ENCODE measurements around the gene TUBAL3. TPM values are rescaled to one million over a fixed set of nuclear protein-coding genes. Genes with fewer than 3 reads are reported as not detected.

The TUBAL3 gene
- total RNA-seq, 2 experiments from 2014 or later = not detected

DNA sequence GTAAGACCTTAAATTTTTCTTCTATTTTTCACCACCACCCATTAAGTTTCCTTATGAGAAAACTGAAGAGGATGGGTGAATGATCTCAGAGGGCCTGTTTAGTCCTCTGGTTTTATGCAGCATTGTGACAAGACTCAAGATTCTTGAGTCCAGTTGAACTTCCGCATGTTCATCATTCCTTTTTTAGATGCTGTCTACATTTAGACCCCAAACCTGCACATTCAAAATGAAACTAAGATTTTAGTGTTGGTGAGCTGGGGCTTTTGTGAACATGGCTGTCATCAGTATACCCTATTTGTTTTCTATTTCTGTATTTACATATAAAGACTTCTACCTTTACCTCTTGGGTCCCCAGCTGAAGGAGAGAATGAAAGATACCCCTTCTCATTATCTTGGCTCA, 38.8 kb upstream of the TUBAL3 start:
- POLR2A ChIA-PET = no interaction called here
- no peak for DNase-seq
- H3K27ac Mint-ChIP-seq = no peak overlapping the region

DNA sequence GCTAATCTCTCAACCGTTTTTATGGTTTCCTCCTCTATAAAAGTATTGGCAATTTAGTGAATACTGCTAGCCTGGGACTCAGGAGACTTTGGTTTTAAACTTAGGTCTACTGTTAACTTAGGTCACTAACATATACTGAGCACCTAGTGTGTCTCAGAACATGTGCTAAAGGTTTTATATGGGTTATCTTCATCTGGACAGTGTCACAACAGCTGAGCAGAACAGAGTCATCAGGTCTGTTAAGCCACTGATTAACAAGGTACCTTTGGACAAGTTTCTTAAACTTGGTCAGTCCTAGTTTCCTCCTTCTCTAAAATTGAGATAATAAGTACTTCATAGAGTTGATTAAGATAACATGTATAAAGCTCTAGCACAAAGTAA, 38.4 kb upstream of the TUBAL3 start:
- no peak overlapping the region for H3K4me3 Mint-ChIP-seq
- ChIA-PET CTCF (interaction anchor here (0.8 to 9.6 kb wide), 11 partner anchors 8 to 593 kb away, joined by 3 to 237 read pairs (median 9); partner anchors contain the start of gene NET1), POLR2A (no interaction called here)
- H3K4me1 Mint-ChIP-seq (ENCODE audit: low read depth) = peaks cover 38% of the 10 kb centered on the region
- DNase-seq = no peak
- H3K27ac Mint-ChIP-seq = no peak overlapping the region
- H3K9me3 Mint-ChIP-seq = no peaks in the 10 kb centered on the region
- intact Hi-C loops (cut with micrococcal nuclease) = loop anchor here (1.0 to 5.0 kb wide), 4 partner anchors 106 to 180 kb away; no protein-coding TSS in a partner anchor
- H3K36me3 Mint-ChIP-seq = no peaks in the 10 kb centered on the region
- no peaks in the 10 kb centered on the region for H3K27me3 Mint-ChIP-seq

More for the DNA sequence above, 38.8 kb upstream of the TUBAL3 start:
- Mint-ChIP-seq H3K4me3 (no peak overlapping the region), H3K27me3 (no peaks in the 10 kb centered on the region), H3K36me3 (no peaks in the 10 kb centered on the region), H3K9me3 (no peaks in the 10 kb centered on the region), H3K4me1 (ENCODE audit: low read depth) (peaks cover 39% of the 10 kb centered on the region)
- intact Hi-C loops (cut with micrococcal nuclease) = loop anchor here (2.0 to 5.0 kb wide), 3 partner anchors 105 to 126 kb away; no protein-coding TSS in a partner anchor
- CTCF ChIA-PET = interaction anchor here (1.0 to 9.6 kb wide), 7 partner anchors 9 to 628 kb away, joined by 3 to 237 read pairs (median 19); partner anchors contain the start of gene AKR1C4

GRCh38 chr10:5442065-5442989, 37.7 kb upstream of the TUBAL3 start:
- no peaks in the 10 kb centered on the region for H3K27me3 Mint-ChIP-seq
- no peak overlapping the region for H3K4me3 Mint-ChIP-seq
- POLR2A ChIA-PET = no interaction called here

GRCh38 chr10:5441106-5441505, 36.5 kb upstream of the TUBAL3 start:
- no peak for DNase-seq
- Mint-ChIP-seq H3K4me3 (no peak overlapping the region), H3K27me3 (no peaks in the 10 kb centered on the region), H3K27ac (no peak overlapping the region), H3K4me1 (ENCODE audit: low read depth) (peaks cover 27% of the 10 kb centered on the region), H3K36me3 (no peaks in the 10 kb centered on the region), H3K9me3 (no peaks in the 10 kb centered on the region)
- ChIA-PET POLR2A (interaction anchor here (0.7 kb wide), 1 partner anchor 181 kb away, joined by 3 read pairs; no protein-coding TSS in a partner anchor), CTCF (interaction anchor here (1.0 to 9.6 kb wide), 6 partner anchors 108 to 626 kb away, joined by 3 to 237 read pairs (median 6); no protein-coding TSS in a partner anchor)
- intact Hi-C loops (cut with micrococcal nuclease) = loop anchor here (5.0 kb wide), 2 partner anchors 124 to 126 kb away; no protein-coding TSS in a partner anchor

More at GRCh38 chr10:5442065-5442989, 37.7 kb upstream of the TUBAL3 start:
- H3K9me3 Mint-ChIP-seq = no peaks in the 10 kb centered on the region
- CTCF ChIA-PET = interaction anchor here (0.6 to 9.6 kb wide), 18 partner anchors 8 to 607 kb away, joined by 3 to 237 read pairs (median 3); partner anchors contain the start of gene NET1
- no peak overlapping the region for H3K27ac Mint-ChIP-seq
- peaks cover 38% of the 10 kb centered on the region for H3K4me1 Mint-ChIP-seq (ENCODE audit: low read depth)
- no peaks in the 10 kb centered on the region for H3K36me3 Mint-ChIP-seq
- intact Hi-C loops (cut with micrococcal nuclease) = loop anchor here (1.0 to 5.0 kb wide), 4 partner anchors 106 to 181 kb away; no protein-coding TSS in a partner anchor
- DNase-seq = no peak

DNA sequence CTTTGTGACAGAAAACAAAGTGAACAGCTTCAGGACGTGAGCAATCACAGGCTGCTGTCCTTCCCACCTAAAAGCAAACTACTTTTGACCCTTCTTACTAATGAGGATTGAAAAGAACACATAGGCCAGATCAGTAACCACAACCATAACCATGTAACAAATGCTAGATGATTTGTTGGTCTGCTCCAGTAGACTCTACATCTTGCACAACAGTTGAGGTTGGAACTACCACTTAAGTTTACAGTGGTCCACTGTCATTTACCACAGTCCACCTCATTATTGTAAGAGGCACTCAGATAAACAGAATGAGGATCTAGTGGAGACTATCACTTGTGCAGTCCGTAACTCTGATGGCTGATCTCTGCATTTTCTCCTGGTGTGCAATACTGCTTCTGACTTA, 35.6 kb upstream of the TUBAL3 start:
- Mint-ChIP-seq H3K36me3 (no peaks in the 10 kb centered on the region), H3K4me1 (ENCODE audit: low read depth) (peaks cover 26% of the 10 kb centered on the region), H3K9me3 (no peaks in the 10 kb centered on the region), H3K4me3 (no peak overlapping the region), H3K27ac (no peak overlapping the region), H3K27me3 (no peaks in the 10 kb centered on the region)
- ChIA-PET POLR2A (no interaction called here), CTCF (interaction anchor here (0.6 to 9.6 kb wide), 5 partner anchors 146 to 625 kb away, joined by 3 to 237 read pairs (median 6); no protein-coding TSS in a partner anchor)
- DNase-seq = no peak
- intact Hi-C loops (cut with micrococcal nuclease) = loop anchor here (5.0 kb wide), 2 partner anchors 123 to 127 kb away; no protein-coding TSS in a partner anchor

DNA sequence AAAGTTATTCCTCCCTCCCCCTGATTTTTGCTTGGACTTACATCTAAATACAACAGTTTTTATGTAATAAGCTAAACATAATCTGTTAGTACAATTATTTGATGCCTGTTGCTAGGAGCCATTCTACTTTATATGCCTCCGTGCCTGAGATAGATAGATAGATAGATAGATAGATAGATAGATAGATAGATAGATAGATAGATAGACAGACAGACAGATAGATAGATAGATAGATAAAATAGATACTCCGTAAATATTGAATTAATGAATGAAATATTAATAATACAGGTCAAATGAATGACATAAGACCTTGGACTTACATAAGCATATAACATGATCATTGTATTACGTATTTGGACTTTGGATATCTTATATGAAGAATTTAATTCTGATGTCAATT, 30.7 kb upstream of the TUBAL3 start:
- Mint-ChIP-seq H3K4me3 (no peak overlapping the region), H3K9me3 (peaks cover 4% of the 10 kb centered on the region), H3K27ac (no peak overlapping the region), H3K4me1 (ENCODE audit: low read depth) (peaks cover 17% of the 10 kb centered on the region), H3K27me3 (no peaks in the 10 kb centered on the region), H3K36me3 (peaks cover 10% of the 10 kb centered on the region)
- DNase-seq = no peak
- ChIA-PET CTCF (interaction anchor here (0.6 to 5.8 kb wide), 15 partner anchors 8 to 1375 kb away, joined by 3 to 65 read pairs (median 8); no protein-coding TSS in a partner anchor), POLR2A (no interaction called here)
- intact Hi-C loops (cut with micrococcal nuclease) = loop anchor here (2.0 kb wide), 1 partner anchor 619 kb away; no protein-coding TSS in a partner anchor

DNA sequence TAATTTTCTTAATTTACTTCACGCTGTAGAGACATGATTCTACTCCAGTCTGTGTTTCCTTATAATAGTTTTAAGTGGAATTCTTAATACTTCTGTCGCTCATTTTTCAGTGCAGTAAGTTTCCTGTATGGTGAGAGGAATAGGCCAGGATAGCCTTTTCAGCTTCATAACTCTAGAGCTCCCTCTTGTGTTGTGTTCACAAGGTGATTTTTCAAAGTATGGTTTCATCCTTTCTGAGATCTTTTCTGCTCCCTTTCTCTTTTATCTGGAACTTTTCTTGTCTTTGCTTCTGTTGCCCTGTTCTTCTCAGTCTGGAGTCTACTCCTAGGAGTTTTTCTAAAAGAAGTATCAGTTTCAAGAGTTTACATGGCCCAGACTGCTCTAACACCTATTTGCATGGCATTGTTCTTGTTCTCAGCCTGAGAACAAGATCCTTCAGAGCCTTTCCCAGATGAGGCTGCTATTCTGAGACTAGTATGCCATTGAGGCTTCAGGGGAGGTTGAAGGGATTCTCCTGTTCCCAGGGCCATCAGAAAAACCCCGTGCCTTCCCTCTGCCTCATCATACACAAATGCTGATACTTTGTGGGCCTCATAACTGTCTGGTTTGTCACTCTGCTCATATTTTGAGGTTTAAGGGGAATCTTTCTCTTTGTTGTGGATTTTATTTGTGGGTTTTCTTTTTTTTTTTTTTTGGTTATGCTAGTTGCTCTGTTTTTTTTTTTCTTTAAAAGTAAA, 29.6 kb upstream of the TUBAL3 start:
- no peak for DNase-seq
- intact Hi-C loops (cut with micrococcal nuclease) = loop anchor here (1.0 to 2.0 kb wide), 3 partner anchors 50 to 617 kb away; no protein-coding TSS in a partner anchor
- H3K4me3 Mint-ChIP-seq = no peak overlapping the region
- POLR2A ChIA-PET = no interaction called here
- H3K27me3 Mint-ChIP-seq = no peaks in the 10 kb centered on the region
- peaks cover 4% of the 10 kb centered on the region for H3K9me3 Mint-ChIP-seq
- CTCF ChIA-PET = interaction anchor here (0.6 to 5.8 kb wide), 25 partner anchors 9 to 621 kb away, joined by 3 to 65 read pairs (median 5); no protein-coding TSS in a partner anchor
- H3K27ac Mint-ChIP-seq = no peak overlapping the region
- H3K36me3 Mint-ChIP-seq = peaks cover 12% of the 10 kb centered on the region
- H3K4me1 Mint-ChIP-seq (ENCODE audit: low read depth) = peaks cover 17% of the 10 kb centered on the region

DNA sequence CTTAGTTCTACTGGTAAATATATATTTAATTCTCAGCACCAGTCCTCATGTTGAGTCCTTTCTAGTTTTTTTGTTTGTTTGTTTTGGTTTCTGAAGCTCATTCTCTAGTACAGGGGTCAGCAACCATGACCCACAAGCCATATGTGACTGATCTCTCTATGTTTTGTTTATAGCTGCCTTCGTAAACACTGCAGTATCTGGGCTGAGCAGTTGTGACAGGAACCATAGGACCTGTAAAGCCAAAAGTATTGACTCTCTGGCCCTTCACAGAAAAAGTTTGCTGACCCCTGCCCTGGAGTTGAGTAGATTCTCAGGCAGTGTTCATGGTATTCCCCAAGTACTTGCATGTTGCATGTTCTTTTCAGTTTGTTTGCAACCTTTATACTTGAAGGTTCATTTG, 28.6 kb upstream of the TUBAL3 start:
- intact Hi-C loops (cut with micrococcal nuclease) = no loop called here
- H3K27ac Mint-ChIP-seq = no peak overlapping the region
- ChIA-PET POLR2A (no interaction called here), CTCF (interaction anchor here (0.8 to 5.8 kb wide), 16 partner anchors 9 to 618 kb away, joined by 3 to 65 read pairs (median 6); partner anchors contain the start of gene AKR1C3)
- H3K4me3 Mint-ChIP-seq = no peak overlapping the region
- H3K9me3 Mint-ChIP-seq = peaks cover 4% of the 10 kb centered on the region
- peaks cover 14% of the 10 kb centered on the region for H3K36me3 Mint-ChIP-seq
- H3K4me1 Mint-ChIP-seq (ENCODE audit: low read depth) = peaks cover 16% of the 10 kb centered on the region
- DNase-seq = no peak
- H3K27me3 Mint-ChIP-seq = no peaks in the 10 kb centered on the region

GRCh38 chr10:5428133-5428532, 23.5 kb upstream of the TUBAL3 start:
- Mint-ChIP-seq H3K36me3 (peaks cover 19% of the 10 kb centered on the region), H3K4me3 (no peak overlapping the region), H3K27ac (no peak overlapping the region), H3K27me3 (no peaks in the 10 kb centered on the region), H3K9me3 (peaks cover 4% of the 10 kb centered on the region), H3K4me1 (ENCODE audit: low read depth) (peaks cover 3% of the 10 kb centered on the region)
- ChIA-PET POLR2A (no interaction called here), CTCF (interaction anchor here (0.9 to 4.8 kb wide), 4 partner anchors 195 to 612 kb away, joined by 3 to 17 read pairs (median 6); no protein-coding TSS in a partner anchor)
- DNase-seq = no peak
- intact Hi-C loops (cut with micrococcal nuclease) = no loop called here

GRCh38 chr10:5424751-5425150, 20.1 kb upstream of the TUBAL3 start:
- Mint-ChIP-seq H3K4me1 (ENCODE audit: low read depth) (peaks cover 3% of the 10 kb centered on the region), H3K27ac (no peak overlapping the region), H3K27me3 (no peaks in the 10 kb centered on the region), H3K36me3 (peaks cover 16% of the 10 kb centered on the region), H3K9me3 (peaks cover 4% of the 10 kb centered on the region), H3K4me3 (no peak overlapping the region)
- intact Hi-C loops (cut with micrococcal nuclease) = no loop called here
- ChIA-PET POLR2A (interaction anchor here (0.6 kb wide), 1 partner anchor 14 kb away, joined by 3 read pairs; no protein-coding TSS in a partner anchor), CTCF (interaction anchor here (0.6 to 4.8 kb wide), 6 partner anchors 9 to 1803 kb away, joined by 3 to 29 read pairs (median 3); no protein-coding TSS in a partner anchor)
- DNase-seq = no peak

DNA sequence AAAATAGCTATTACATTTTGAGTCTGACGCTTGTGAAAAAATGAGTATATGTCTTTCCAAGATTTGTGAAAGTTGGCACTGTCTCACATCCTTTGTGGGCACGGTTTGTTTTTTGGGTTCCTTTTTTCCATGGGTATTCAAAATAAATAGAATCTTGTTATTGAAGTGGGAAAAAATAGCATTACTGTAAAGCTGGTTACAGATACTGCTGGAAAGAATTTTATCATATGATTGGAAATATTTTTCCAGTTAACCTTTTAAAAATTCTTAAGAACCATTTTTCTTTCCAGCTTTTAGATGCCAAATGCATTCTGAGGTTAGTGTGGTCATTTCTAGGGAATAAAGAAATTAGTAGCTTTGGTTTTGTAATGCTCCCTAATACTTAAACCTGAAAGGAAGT, 19.1 kb upstream of the TUBAL3 start:
- H3K36me3 Mint-ChIP-seq = peaks cover 17% of the 10 kb centered on the region
- H3K4me1 Mint-ChIP-seq (ENCODE audit: low read depth) = peaks cover 3% of the 10 kb centered on the region
- no peak overlapping the region for H3K4me3 Mint-ChIP-seq
- H3K27me3 Mint-ChIP-seq = no peaks in the 10 kb centered on the region
- no peak for DNase-seq
- CTCF ChIA-PET = interaction anchor here (0.6 to 4.8 kb wide), 4 partner anchors 10 to 570 kb away, joined by 3 to 29 read pairs (median 10); no protein-coding TSS in a partner anchor
- POLR2A ChIA-PET = no interaction called here
- intact Hi-C loops (cut with micrococcal nuclease) = no loop called here
- H3K9me3 Mint-ChIP-seq = peaks cover 13% of the 10 kb centered on the region
- H3K27ac Mint-ChIP-seq = no peak overlapping the region
